NCI-H1105 (cell line): ENCODE measurements around the gene ATG16L1.

Experiments
- DNase-seq: peaks from one replicate; lab custom pipeline; 2025; lab: John Stamatoyannopoulos, UW

The ATG16L1 gene

DNA sequence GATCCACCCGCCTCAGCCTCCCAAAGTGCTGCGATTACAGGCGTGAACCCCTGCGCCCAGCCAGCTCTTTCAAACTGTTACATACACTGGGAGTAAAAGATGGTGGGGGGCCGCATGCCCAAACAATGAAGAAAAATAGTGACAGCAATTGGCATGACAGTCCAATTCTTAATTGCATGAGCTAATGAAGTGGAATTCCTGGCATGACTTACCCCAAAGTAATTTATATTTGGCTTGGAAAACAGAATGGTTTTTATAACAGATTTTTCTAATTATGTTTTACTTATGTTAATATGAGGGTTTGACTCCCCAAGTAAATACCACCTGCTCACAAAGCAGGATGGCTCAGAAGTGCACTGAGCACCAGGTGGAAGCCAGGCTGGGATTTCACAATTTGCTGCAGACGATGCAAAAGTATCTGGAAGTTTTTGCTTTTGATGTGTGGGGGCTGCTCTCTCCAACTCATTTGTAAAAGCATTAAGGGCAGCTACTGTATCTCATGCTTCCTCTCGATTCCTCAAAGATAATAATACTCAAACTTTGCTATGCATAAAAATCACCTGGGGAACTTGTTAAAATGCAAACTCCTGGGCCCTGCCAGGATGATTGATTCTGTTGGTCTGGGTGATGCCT lies 24.0 kb upstream of the ATG16L1 start:
- no peak for DNase-seq

GRCh38 chr2:233228376-233228775 lies 23.1 kb upstream of the ATG16L1 start:
- no peak for DNase-seq

DNA sequence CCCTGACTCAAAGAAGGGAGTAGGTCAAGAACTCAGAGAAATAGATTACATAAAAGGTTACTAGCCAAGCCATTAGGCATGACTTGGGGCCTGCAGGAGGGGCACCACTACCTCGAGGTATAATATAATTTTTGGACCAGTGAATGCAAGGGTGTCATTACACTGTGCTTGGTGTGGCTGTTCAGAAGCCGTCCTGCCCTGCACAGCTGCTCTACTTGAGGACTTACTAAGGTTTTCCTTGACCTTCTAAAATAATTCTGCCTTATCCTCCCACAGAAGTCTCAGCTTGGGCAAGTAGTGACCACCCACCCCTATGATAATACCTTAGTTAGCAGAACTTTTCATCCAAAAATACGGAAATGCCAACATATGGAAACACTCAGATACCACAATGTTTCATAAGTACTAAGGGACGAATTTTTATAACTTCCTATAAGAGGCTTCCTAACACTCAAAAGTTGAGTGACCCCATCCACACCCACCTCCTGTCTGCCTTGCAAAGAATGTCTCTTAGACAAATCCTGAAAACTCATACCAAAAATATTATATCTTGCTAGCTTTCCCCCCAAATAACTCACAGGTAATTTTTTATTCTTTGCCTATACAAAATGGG lies 17.7 kb upstream of the ATG16L1 start:
- no peak for DNase-seq

GRCh38 chr2:233234264-233234663 lies 17.2 kb upstream of the ATG16L1 start:
- no peak for DNase-seq

GRCh38 chr2:233234996-233235395 lies 16.5 kb upstream of the ATG16L1 start:
- no peak for DNase-seq

DNA sequence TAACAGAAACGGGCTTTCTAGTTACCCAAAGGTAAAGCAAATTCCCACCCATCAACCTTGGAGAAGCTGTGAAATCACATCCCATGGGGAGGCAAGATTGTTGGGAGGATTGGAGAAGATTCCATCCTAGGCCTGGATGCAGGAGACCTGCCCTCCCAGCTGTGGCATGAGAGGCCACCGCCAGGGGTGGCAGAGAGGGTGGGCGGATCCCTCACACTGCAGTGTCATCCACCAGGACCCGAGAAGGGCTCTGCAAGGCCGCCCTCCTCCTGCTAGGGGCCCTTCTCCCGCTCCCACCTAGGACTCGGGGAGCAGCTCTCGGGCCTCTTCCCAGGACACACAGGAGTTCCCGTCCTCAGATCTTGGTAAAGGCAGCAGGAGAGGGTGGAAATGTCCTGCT lies 15.5 kb upstream of the ATG16L1 start:
- DNase-seq = no peak

DNA sequence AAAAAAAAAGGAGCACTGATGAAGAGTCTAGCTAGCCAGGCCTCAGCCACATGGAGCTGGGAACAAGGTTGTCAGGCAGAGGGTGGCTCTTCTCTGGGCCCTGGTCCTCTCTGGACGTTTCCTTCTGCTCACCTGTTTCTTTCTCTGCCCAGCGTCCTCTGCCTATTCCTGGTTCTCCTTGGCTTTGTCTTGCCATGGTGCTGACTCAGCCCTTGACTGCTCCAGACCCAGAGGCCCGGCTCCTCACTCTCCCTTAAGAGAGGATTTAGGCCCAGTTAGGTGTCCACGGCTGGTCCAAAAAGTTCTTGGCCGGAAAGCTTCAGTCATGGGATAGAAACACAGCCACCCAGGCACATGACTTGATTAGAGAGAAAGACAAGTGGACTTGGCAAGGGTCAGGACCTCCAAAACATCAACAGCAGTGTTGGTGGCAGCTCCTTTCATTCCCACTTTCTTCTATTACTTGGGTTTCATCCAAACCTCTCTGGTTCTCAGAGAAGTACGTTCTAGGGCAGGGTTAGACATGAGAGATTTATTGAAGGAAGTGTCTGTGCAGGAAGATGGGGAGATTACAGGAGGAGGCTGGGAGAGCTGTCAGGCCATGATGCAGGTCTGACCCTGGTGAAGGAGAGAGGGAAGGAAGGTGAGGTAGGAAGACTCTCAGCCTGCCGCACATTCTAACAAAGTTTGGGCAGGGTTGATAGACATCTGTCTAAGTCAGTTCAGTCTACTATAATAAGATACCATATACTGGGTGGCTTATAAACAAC lies 14.5 kb upstream of the ATG16L1 start:
- no peak for DNase-seq

DNA sequence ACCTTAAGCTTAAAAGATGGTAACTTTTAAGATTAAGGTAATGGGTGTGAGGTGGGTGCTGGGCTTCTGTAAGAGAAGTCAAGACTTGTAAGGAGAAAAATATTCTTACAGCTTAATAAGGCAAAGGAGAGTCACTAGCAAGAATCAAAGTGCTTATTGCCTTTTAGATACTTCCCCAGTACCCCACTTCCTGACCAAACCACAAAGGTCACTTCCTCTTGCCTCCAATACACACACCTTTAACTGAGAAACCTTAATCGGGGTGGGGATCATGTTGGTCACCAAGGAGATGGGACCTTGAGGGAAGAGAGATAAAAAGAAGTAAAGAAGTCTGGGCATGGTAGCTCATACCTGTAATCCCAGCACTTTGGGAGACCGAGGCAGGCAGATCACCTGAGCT lies 10.6 kb upstream of the ATG16L1 start:
- DNase-seq = no peak

DNA sequence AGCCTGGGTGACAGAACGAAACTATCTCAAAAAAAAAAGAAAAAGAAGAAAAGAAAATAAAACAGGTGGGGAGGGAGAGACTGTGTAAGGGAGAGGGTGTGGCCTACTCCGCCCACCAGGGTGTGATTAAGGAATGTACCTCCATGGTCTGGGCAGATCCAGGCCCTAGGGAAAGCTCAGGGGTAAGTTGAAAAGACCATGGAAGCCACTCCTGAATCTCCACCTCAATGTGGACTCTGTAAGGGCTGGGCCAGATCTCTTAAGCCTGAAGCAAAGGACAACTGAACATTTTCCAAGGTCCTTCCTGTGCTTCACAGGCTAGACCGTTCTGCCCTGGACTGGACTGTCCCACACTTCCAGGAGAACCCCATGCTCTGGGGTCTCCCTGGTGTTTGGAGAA lies 9.7 kb upstream of the ATG16L1 start:
- no peak for DNase-seq

DNA sequence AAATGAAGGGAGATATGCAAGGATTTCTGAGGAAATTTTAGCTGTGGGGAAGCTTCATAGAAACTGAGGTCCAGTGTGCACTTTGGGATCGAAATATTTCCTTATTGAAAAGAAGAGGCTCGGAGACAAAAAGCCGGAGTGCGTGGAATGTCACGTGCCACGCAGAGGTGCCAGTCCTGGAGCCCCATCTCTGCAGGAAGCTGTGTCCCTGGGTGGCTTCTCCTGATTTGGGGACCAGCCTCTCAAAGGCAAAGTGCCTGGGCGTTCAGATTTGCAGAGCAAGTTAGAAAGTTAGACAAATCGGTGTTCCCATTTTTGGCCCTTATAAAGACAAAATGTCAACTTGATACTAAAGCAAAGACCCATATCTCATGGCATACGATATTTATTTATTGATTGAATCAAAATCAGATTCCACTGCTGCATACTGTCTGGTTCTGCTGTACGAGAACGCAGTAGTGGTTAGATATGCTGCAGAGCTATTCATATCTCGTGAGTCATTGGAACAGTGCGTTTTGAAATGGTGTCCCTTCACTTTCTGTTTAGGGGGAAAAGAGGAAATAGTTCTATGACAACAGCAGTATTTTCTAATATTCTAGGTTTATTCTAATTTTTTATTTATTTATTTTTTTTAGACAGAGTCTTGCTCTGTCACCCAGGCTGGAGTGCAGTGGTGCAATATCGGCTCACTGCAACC lies 9.1 kb upstream of the ATG16L1 start:
- DNase-seq = no peak

DNA sequence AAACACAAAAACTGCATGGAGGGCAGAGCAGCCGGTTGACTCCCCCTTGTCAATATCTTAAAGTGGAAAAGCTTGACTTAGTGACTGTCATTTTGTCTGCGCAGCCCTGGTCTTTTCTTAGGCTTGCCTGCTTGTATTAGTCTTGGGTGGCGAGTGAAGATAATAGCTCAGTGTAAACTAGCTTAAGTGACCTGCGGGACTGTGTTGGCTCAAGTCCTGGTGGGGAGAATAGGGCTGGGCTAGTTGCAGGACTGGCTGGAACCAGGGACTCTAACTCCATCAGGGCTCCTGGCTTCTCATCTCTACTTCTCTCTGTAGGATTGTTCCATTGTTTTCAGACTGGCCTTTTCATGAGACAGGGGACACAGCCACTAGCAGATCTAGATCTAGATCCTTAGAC lies 8.1 kb upstream of the ATG16L1 start:
- DNase-seq = no peak

- DNase-seq = no peak
These were observed 6.7 kb upstream of the ATG16L1 start for GRCh38 chr2:233244818-233245217.

- DNase-seq = no peak
These were observed 6.1 kb upstream of the ATG16L1 start for GRCh38 chr2:233245406-233245805.

DNA sequence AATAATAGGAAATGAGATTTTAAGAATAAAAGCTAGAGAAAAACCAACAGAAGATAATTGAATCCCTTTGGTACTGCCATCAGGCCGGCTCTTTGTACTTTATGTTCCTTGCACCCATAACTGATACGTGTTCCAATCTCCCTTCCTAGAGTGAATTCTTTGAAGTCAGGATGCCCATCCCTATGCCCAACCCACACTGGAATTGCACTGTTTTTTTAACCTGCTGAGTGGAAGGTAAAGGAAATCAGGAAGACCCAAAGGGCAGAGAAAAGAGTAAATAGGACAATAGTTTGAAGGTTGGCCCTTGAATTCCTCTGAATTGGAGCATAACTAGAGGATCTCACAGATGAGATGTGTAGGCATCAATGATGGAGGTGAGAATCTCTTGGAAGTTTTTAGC lies 4.4 kb upstream of the ATG16L1 start:
- DNase-seq = no peak

- no peak for DNase-seq
These were observed 3.7 kb upstream of the ATG16L1 start for GRCh38 chr2:233247744-233248143.

GRCh38 chr2:233248999-233249398 lies 2.5 kb upstream of the ATG16L1 start:
- no peak for DNase-seq

DNA sequence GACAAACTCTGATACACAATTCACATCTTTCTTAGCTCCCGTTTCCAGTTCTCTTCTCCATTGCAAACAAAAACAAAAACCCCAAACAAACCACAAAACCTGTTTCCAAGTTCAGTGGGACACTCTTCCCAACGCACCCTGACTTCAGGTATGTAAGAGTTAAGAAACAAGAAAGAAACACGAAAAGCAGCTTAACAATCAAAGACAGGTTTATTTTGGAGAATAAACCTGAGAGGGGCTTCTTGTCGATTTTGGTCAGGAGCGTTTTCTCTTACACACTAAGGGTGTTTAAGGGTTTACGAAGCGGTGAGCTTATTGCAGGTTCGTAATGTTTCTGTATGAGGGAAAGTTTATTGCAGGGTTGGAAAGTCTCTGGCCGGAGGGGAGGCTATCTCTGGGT lies 905 bp upstream of the ATG16L1 start:
- DNase-seq = no peak

GRCh38 chr2:233250985-233251305 lies 528 bp upstream of the ATG16L1 start:
- DNase-seq = no peak

DNA sequence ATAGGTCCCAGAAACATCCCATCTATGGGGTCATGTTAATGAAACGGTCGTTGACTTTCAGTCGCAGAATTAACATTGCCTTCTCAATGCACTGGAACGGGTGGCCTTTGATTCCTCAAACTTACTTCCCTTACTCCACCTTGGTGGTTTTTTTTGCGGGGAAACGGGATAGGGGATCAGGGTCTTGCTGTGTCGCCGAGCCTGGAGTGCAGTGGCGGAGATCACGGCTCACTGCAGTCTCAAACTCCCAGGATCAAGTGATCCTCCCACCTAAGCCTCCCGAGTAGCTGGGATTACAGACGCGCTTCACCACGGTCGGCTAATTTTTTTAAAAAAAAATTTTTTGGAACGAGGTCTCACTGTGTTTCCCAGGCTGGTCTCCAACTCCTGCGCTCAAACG lies 754 bp downstream of the ATG16L1 start:
- DNase-seq = no peak

DNA sequence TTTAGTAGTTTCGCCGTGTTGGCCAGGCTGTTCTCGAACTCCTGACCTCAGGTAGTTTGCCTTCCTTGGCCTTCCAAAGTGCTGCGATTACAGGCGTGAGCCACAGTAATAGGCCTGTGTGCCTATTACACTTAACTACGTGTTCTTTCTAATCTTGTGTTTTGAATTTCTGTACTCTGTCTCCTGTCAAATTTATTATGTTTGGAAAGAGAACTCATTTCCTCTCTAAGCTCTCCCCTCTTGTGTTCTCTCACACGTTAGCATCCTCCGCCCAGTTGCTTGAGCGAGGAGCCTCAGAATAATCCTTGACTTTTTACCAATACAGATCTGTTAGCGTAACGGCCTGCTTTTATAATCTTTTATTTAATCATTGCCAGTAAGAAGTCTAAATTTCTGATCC lies 3.7 kb downstream of the ATG16L1 start:
- DNase-seq = no peak

DNA sequence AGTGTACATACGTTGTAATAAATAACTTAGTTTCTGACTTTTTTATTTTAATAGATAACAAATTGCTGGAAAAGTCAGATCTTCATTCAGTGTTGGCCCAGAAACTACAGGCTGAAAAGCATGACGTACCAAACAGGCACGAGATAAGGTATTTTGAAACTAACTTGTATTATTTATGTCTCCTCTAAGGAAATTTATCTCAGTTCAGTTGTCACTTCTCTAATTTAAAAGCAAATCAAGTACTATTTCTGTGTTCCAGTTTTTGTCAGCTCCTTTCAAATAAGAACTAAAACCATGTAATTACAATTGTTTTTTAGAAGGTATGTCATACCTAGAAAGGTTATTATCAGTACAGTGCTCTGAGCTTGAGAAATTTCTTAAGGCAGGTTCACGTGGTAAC lies 4.6 kb downstream of the ATG16L1 start:
- DNase-seq = no peak

DNA sequence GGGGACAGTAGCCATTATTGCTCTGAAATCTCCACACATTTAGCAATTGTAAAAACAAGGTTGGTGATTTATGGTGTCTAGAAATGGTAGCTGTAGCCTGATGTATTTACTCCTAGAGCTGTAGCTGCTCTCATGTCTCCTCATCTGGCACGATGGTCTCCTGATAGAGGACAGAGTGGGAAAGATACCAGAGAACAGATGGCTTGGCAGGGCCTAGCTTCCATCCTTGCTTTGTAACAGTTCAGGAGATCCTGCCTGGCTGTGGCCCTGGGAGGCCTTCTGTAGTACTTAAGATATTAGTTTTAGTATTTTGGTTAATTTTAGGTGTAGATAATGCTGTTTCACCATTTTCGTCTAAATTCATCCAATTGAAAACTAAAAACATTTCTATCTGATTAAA lies 6.7 kb downstream of the ATG16L1 start:
- DNase-seq = no peak

DNA sequence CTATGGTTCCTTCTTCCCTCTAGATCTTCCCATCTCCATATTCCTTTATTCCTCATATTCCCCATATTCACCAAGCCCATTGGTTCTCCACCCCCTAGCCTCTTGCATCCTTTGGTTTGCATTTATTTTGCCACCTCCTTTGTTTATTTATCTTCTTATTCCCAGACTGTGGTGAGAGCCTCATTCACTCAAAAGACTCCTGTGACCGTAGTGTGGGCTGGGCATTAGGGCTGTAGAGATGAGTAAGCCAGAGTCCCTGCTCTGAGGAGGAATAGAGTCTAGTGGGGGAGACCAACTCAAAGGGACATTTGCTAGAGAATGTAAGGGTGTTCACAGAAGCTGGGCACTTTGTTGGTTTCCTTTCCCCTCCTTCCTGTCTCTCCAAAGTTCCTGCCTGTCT lies 8.3 kb downstream of the ATG16L1 start:
- no peak for DNase-seq
